GM18505 (cell line): ENCODE data around the gene MCTP2.
"Not testable (repeated sequence)": the region's sequence is repeated elsewhere in the genome, so short reads cannot be mapped to it uniquely, and the experiment has no call there.

Experiments used
- ATAC-seq: cut with Tn5 transposase; IDR thresholded peaks from one replicate; pipeline ENCODE4 v1.9.1; 2021; ENCODE audit not compliant: unreplicated experiment
- POLR2A ChIP-seq: IDR thresholded peaks from 4 replicates; pipeline ENCODE4 v1.6.1; 2011; ENCODE audit warnings: borderline replicate concordance; ENCODE audit not compliant: insufficient read depth, insufficient read length; ENCODE audit errors: extremely low read depth

Gene MCTP2

DNA sequence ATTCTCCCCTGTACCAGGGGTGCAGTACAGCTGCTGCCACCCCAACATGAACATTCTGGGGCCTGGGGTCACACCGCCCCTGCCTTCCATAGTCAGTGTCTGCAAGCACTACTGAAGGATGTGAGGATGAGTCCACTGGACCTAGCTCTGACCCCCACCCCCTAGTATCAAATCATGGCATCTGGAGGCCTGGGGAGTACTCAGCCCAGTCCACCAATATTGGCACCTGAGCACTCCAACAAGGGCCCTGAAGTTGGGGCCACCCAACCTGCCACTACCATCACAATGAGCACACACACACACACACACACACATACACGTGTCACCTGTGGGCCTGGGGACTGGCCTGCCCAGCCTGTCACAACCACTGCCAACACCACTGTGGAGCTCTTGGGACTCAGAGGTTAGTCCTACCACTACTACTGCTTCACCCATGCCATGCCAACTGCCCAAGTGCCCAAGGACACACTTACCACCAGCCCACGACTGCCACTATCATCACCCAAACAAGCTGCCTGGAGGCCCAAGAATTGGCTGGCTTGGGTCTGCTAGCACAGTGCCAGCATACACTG lies 253.9 kb downstream of the MCTP2 start:
- TF ChIP-seq POLR2A, result no peak
- no peak for ATAC-seq

DNA sequence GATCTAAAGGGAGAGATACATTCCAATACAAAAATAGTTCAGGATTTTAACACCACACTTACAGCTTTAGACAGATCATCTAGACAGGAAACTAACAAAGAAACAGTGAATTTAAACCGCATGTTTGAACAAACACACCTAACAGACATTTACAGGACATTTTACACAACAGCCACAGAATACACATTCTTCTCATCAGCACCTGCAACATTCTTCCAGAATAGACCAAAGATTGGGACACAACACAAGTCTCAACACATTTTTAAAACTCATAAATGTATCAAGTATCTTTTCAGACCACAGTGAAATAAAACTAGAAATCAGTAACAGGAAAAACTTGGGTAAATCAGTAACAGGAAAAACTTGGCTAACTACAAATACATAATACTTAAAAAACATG lies 256.3 kb downstream of the MCTP2 start:
- no peak for ATAC-seq
- TF ChIP-seq POLR2A, result no peak

DNA sequence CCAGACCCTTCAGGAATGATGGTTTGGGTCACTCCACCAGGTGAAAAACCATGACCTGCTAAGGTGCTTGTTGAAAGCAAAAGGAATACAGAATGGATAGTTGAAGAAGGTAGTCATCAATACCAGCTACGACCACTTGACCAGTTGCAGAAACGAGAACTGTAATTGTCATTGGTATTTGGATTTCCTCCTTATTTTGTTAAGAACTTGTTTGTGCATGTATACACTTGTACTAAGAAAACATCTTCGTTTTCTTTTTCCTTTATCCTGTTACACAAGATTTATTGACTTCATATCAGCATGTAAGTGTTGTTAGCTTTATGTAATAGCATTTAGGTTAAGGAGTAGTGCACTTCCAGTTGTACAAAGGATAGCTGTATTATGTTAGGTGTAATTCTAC lies 261.8 kb downstream of the MCTP2 start:
- no peak for ATAC-seq
- no peak for TF ChIP-seq POLR2A

DNA sequence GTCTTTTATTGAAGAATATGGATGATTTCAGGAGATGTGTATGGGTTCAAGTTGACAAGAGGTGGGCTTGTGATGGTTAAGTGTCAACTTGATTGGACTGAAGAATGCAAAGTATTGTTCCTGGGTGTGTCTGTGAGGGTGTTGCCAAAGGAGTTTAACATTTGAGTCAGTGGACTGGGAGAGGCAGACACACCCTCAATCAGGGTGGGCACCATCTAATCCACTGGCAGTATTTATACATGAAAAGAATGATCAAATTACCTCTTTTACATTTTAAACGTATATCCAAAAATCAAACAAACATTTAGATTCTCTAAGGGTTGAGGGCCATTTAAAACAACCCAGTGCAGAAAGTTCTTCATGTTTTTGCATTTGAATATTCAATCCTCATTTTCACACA lies 262.2 kb downstream of the MCTP2 start:
- ATAC-seq, result not testable (repeated sequence)

DNA sequence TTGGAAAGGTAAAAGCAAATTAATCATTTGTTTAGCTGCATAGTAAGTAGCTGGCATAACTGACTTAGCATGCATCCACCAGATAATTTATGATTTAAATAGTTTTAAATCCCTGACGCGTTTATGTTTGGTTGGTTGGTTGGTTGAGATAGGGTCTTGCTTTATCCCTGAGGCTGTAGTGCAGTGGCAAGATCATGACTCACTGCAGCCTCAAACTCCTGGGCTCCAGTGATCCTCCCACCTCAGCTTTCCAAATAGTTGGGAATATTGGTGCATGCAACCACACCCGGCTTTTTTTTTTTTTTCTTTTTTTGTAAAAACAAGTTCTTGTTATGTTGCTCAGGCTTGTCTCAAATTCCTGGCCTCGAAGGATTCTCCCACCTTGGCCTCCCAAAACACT lies 263.4 kb downstream of the MCTP2 start:
- ATAC-seq, result no peak
- TF ChIP-seq POLR2A, result no peak

DNA sequence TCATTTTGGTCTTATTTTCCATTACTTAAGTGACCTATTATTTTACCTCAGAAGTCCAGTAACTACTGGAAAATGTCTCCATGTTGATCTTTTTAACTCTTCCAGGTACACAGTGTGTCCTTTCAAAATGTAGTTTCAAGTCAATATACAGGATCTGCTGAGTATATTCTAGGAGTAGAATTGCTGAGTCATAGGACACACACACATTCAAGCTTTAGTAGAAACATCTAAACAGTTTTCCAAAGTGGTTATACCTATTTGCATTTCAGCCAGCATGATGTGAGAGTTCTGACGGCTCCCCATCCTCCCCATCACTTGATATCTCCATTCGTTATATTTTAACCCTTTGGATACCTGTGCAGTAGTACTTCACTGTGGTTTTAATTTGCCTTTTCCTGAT lies 271.9 kb downstream of the MCTP2 start:
- TF ChIP-seq POLR2A, result no peak
- no peak for ATAC-seq

DNA sequence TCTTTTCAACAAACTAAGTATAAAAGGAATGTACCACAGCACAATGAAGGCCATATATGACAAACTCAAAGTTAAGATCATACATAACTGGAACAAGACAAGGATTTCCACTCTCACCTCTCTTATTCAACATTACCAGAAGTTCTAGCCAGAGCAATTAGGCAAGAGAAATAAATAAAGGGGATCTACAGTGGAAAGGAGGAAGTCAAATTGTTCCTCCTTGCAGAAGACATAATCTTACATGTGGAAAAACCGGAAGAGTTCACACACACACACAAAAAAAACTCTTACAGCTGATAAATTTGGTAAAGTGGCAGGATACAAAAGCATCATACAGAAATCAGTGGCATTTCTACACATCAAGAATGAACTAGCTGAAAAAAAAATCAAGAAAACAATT lies 277.9 kb downstream of the MCTP2 start:
- ATAC-seq, result no peak
- no peak for TF ChIP-seq POLR2A

DNA sequence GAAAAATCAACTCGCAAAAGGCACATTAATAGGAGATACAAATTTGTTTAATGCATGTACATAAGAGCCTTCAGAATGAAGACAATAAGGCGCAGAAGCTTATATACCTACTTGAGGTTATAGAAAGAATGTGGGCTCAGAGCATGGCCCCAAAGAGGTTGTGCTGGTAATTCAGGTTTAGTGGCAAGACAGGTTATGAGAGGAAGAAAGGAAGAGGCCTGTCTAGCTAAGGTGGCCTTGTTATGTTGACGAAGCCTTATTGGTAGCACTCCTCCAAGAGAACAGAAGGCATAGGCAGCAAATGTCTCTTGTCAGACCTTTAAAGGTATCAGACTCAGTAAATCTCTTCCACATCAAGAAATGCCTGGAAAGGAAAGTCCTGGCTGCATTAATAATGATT lies 290.8 kb downstream of the MCTP2 start:
- no peak for ATAC-seq

DNA sequence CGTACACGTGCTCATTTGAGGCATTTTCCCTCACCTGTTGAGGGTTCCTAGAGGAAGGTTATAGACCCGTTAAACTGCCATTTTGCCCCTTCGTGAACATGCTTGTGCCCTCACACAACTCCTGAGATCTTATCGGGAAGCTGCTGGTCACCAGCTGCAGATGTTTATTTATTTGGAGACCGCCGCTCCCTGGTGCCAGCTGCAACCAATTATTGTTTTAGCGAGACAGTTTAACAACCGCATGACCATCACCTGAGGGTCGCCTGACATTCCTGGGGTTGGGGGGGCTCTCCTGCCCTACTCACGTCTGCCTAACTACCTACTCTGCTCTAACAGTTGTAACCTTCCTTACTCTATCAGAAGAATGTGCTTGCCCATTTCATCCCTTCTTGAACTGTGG lies 292.5 kb downstream of the MCTP2 start:
- TF ChIP-seq POLR2A, result no peak
- ATAC-seq, result no peak

More for the DNA sequence above, 290.8 kb downstream of the MCTP2 start:
- no peak for TF ChIP-seq POLR2A

DNA sequence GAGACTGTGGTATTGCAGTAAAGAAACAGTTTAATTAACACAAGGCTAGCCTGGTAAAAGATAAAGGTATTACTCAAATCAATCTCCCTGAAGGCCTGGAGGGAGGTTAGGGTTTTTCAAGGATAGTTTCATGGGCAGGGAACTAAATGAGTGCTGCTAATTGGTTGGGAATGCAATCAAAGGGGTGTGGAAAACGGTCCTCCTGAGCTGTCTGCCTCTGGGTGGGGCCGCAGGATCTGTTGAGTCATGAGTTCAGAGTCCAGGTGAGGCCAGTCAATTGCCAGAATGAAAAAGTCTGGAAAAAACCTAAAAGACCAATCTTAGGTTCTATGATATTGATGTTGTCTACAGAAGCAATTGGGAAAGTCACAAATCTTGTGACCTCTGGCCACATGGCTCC lies 293.2 kb downstream of the MCTP2 start:
- TF ChIP-seq POLR2A, result no peak
- no peak for ATAC-seq

DNA sequence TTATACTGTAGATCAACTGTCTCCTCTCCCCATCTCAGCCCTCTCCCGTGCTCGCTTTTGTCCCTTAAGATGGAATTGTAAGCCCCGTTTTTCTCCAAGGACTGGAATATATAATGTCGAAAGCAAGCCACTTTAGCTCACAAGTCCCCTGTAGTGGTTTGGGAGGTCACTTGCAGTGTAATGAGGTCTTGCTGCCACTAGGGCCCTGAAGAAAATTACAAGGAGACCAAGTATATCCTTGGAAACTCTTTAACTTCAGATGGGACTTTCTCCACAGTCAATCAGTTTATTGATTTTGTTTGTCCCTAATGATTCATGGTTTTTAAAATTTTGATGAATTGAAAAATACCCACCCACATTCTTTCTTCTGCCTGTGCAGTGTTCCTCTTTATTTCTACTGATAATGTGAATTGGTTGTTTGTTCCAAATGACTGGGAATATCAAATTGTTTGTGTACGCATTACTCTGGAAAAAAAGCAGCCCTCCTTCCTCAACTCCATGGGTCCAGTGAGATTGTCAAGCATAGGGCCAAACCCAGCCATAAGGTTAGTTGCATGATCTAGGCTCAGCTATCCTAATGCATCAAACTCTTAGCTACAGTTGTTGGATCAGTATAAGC lies 294.8 kb downstream of the MCTP2 start:
- no peak for TF ChIP-seq POLR2A
- ATAC-seq, result no peak

DNA sequence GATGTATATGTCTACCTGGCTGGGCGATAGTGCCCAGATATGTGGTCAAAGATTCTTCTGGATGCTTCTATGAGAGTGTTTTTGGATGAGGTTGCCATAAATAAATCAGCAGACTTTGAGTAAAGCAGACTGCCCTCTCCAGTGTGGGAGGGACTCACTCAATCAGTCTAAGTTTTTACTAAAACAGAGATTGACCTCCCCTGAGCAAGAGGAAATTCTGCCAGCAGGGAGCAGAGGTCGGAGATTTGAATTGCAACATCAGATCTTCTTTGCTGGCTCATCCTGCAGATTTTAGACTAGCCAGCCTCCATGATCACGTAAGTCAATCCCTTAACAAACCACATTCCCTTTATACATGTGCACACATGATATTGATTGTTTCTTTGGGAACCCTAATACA lies 300.9 kb downstream of the MCTP2 start:
- no peak for TF ChIP-seq POLR2A
- ATAC-seq, result no peak
